HG03432 (cell line): ENCODE data around the gene CLPX.
"Not testable (repeated sequence)": the region's sequence is repeated elsewhere in the genome, so short reads cannot be mapped to it uniquely, and the experiment has no call there.

ENCODE experiments used
- ATAC-seq: cut with Tn5 transposase; IDR thresholded peaks from one replicate; pipeline ENCODE4 v1.9.1; 2021; ENCODE audit warnings: mild to moderate bottlenecking, moderate library complexity; ENCODE audit not compliant: unreplicated experiment

The CLPX gene

DNA sequence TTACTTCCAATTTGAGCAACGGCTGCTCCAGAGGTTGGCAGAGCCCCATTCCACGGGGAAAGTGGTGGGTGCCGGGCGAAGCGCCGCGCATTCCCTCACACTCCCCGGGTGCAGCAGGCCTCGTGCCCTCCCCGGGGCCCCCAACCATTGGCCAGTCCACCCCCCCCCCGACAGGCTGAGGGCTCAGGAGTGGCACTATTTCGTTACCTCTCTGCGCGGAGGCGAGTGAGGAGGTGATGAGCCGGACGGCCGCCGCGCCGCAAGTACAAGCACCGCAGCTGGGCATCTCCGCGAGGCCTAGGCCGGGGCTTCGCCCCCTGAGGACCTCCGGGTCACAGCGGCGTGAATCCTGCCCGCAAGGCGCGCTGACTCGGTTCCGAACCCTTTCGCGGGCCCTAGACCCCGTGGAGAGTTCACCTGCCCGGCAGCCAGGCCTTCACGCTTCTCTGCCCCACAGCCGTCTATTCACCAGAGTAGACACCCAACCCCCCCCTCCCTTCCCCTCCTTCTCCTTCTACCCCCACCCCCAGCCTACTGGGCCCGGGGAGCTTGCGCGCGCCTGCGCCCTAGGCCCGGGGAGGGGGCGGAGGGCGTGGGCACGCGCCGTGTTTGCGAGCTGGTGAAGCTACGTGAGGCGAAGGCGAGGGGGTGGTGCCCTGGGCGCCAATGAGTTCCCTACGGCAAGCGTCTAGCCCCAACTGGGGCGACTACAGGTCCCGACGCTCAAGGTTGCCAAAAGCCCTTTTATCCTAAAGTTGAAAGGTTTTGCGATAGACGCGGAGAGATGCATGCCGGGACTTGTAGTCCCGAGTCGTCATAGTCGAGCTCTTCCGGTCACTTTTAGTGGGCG lies at the start of gene CLPX:
Gene CLPX (minus strand): TSS at position 475 of the 850 bp plus-strand sequence. CDS start 189 bp downstream, at position 286.
- ATAC-seq, result peak; percentile 73

DNA sequence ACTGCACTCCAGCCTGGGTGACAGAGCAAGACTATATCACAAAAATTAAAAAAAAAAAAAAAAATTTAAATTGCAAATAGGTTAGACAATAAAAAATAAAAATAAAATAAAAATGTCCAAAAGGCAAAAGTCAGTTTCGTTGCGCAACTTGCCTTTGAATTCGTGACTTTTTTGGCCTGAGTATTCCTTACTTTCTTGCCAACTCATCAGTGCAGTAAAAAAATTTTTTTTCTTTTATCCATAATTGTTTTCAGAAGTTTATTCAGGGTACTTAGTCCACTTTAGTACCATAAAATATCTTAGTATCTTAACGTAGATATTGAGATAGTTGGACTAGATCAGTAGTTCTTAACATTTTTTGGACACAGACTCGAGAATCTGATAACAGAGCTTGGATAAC lies 48.6 kb upstream of the CLPX start:
- ATAC-seq, result no peak

- ATAC-seq, result no peak
Measured at GRCh38 chr15:65232520-65232919, 47.4 kb upstream of the CLPX start.

GRCh38 chr15:65231306-65231705 lies 46.2 kb upstream of the CLPX start:
- no peak for ATAC-seq

- ATAC-seq, result not testable (repeated sequence)
Measured at GRCh38 chr15:65226901-65227300, 41.8 kb upstream of the CLPX start.

DNA sequence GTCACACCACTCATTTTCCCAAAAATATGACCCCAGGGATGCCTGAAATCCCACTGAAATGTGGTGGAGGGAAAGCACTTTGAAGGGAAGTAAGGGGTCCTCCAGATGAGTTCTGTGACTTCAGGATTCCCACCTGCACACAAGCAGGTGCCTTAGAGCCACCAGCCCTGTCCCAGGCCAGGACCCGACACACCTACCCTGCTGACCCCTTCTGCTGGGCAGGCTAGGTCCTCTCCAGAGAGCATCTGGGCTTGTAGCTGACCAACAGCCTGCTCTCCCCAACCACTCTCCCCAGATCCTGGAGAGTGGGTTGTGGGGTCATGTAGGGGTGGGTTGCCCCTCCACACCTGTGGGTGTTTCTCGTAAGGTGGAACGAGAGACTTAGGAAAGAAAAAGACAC lies 41.1 kb upstream of the CLPX start:
- no peak for ATAC-seq

GRCh38 chr15:65223996-65224395 lies 38.9 kb upstream of the CLPX start:
- ATAC-seq, result no peak

GRCh38 chr15:65222891-65223290 lies 37.7 kb upstream of the CLPX start:
- no peak for ATAC-seq

GRCh38 chr15:65221697-65222096 lies 36.6 kb upstream of the CLPX start:
- ATAC-seq, result no peak

GRCh38 chr15:65219137-65219536 lies 34.0 kb upstream of the CLPX start:
- no peak for ATAC-seq

DNA sequence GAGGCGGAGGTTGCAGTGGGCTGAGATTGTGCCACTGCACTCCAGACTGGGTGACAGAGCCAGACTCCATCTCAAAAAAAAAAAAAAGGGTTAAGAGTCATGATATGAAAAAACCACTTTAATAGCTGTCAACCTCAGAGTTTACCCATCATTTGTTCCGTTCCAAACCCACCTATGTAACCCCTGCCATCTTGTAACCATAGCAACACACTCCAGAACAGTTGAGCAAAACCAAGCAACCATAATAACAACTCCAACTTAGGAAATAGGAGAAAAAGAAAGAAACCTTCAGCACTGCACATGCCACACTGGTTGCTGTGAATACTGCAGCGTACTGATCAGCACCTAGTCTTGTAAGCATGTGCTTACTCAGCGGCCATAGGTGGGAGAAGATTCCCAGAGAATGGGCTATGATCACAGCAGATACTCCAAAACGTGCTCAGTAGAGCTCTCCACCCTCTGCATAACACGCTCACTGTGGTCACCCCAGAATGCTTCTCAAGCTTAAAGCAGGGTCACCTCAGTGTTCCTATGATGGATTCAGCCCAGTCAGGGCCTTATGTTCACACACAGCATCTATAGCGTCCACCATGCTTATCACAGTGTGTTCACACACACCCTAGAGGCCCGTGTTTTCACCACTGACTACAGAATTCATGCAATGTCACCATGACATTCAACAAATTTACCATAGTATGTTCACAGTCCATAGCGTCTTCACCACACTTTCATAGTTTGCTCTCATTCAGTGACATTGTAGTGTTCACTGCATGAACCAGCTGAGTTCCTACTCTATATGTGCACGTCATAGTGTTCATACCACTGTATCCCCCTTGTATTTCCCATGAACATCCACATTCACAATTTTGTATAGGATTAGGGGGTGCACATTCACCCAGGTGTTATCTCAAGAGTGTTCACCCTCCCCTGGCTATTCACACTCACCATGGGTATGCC lies 32.7 kb upstream of the CLPX start:
- ATAC-seq, result no peak

GRCh38 chr15:65215496-65215895 lies 30.4 kb upstream of the CLPX start:
- ATAC-seq, result no peak

GRCh38 chr15:65214010-65214409 lies 28.9 kb upstream of the CLPX start:
- no peak for ATAC-seq

DNA sequence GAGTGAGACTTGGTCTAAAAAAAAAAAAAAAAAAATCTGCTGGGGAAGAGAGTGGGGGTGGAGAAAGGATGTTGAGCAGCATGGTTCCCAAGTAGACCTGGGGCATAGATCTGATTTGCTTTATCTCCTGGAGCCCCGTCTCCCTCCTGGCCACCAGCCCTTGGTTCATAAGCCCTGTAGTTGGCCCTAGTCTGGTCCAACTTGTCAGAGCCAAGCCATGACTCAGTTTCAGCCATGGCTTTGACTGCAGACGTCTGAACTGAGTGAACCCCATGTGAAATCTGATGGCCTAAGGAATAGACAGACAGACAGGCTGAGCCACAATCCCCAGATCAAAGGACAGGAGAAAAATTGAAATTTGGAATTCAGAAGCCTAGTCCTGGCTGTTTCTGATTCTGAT lies 28.1 kb upstream of the CLPX start:
- no peak for ATAC-seq

- no peak for ATAC-seq
Measured at GRCh38 chr15:65212097-65212496, 27.0 kb upstream of the CLPX start.

DNA sequence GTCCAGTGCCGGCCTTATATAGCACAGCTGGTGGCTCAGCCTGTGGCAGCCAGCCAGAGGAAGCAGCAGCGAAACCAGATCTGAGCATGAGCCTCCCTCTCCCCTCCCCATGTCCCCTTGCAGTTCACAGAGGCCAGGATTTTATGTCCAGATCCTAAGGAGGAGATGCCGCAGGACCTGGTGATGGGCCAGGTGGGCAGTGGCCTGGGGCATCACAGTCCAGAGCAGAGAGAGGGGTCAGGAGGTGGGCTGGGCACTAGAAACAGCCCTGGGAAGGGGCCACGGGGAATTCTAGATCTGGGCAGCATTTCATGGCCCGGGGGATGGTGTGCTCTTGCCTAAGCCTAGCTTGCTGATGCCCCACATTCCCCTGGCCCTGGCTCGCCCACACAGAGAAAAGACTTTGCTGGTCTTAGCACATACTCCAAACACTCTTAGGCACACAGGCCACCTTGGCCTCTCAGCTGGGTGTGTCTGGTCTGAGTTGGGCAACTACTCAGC lies 26.4 kb upstream of the CLPX start:
- no peak for ATAC-seq

DNA sequence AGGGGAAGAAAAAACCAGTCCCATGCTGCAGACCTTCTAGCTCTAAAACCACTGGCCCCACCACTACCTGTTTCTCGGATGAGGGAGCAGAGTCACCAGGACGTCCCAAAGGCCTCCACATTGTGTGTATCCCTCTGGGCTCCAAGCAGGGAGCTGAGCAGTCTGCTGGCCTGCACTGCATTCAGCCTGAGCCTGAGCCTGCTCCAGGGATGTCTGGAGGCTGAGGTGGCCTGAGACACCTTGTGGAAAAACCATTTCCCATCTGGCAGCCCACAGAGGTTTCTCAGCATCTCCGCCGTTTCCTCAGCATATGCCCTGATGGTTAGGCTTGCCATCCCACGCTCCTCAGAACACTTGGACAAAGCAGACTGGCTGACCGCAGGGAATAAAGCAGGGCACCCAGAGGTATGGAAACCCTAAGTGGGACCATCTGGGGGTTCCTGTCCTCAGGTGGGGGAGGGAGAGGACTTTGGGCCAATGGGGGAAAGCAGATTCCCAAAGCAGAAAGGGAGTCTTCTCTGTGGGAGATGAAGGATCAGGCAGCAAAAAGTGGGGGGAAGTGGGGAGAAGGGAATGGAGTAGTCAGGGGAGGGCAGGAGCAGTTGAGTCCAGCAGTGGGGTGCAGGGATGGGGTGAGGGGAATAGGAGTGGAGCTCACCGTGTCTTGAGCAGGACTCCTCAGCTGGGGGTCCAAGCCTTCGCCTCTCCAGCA lies 25.8 kb upstream of the CLPX start, which contains the start of gene CILP:
Gene CILP (minus strand): TSS at position 704 of the 712 bp plus-strand sequence. CDS start 1,718 bp downstream, outside the sequence.
- no peak for ATAC-seq

- no peak for ATAC-seq
Measured at GRCh38 chr15:65209701-65210643, 24.8 kb upstream of the CLPX start.

DNA sequence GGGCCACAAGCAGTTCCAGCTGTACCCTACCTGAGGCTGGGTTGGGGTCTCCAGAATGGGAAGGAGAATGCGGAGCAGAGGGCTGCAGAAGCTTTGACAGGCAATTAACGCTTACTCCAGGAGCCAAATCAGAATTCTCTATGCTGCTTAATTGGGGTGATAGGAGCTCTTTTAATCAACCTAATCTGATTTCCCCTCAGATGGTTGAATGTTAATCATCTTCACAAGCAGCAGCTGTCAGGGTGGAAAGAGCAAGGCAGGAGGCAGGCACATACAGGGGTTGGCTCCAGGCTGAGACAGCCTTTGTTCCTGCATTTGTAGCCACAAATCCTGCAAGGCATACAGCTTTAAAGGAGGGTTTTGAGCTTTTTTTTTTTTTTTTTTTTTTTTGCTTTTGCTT lies 23.5 kb upstream of the CLPX start:
- no peak for ATAC-seq
